Ecto neural progenitor cell (in vitro differentiated cells): Measurements from ENCODE around the gene MOB3B.
"Not testable (repeated sequence)": the region's sequence is repeated elsewhere in the genome, so short reads cannot be mapped to it uniquely, and the experiment has no call there.

Experiments
- DNase-seq: peaks from one replicate; pipeline ENCODE4 v3.0.0-alpha.2; 2018; ENCODE audit warnings: low spot score

The MOB3B gene

GRCh38 chr9:27422279-27422834, 107.3 kb downstream of the MOB3B start:
- DNase-seq: no peak

- no peak for DNase-seq
These were observed 108.0 kb downstream of the MOB3B start for GRCh38 chr9:27421577-27421976.

DNA sequence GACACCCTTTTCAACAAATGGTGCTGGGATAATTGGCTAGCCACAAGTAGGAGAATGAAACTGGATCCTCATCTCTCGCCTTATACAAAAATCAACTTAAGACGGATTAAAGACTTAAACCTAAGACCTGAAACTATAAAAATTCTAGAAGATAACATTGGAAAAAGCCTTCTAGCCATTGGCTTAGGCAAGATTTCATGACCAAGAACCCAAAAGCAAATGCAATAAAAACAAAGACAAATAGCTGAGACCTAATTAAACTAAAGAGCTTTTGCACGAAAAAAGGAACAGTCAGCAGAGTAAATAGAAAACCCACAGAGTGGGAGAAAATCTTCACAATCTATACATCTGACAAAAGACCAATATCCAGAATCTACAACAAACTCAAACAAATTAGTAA, 110.1 kb downstream of the MOB3B start:
- not testable (repeated sequence) for DNase-seq

- DNase-seq: no peak
These were observed 115.3 kb downstream of the MOB3B start for GRCh38 chr9:27414220-27414761.

DNA sequence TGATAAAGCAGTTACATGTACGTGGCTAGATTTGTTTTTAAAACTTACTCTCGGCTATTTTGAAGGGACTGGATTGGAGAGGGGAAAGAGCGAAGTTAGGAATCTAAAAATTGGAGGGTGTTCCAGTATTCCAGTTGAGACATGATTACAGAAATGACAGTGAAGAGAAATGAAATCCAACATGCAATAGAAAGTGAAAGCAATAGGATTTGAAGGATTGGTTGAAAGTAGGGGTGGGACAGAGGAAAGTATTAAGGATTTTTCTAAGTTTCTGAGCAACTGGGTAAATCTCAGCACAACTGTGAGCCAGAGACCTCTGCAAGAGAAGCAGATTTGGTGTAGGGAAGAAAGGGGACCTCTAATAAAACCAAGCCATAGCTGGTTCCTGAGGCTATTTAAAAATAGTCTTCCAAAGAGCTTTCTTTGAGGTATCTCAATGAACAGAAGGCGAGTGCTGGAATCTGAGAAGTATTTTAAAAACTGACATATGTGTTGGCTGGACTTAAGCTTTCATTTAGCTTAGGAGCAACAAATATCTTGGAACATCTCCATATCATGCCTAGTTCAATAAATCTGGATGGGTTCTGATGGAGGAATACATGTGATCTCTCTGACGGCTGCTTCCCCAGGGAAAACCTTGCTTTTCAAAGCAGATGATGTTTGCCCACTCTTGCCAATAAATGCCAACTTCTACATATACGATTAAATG, 115.9 kb downstream of the MOB3B start:
- no peak for DNase-seq

DNA sequence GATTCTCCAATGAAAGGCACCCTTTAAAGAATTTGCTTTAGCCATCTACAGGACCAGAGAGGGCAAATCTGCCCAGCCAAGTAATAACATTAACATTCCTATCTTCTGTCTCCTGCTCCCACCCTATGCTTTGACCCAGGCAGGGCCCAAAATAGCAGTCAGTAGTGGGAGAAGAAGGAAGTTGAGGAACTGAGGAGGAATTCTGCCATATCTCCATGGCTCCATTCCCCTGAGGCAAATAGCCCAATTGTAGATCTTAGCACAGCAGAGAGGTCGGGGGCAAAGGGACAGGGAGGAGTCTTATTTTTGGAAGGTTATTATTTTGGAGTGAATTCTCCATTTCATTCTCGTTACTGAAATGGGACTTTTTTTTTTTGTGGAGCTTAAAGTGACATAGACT, 116.7 kb downstream of the MOB3B start:
- DNase-seq: no peak

GRCh38 chr9:27412081-27412480, 117.5 kb downstream of the MOB3B start:
- no peak for DNase-seq

DNA sequence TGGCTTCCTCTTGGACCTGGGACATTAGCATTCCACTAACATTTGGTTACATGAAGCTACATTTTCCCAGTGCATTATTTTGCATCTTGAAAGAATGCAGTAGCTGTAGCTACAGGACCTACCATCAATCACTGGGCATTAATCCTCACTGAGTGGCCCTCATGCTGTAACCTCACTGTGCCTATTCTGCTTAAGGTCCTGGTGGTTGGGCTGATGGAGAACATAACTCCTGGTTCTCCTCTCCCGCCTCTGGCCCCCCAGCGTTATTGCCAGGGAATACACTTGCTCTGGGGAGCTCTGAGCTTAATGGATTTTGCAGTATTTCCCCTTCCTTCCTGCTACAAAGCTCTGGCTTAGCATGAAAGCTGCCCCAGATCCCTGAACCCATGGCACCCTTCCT, 121.1 kb downstream of the MOB3B start:
- DNase-seq: no peak

GRCh38 chr9:27408001-27408400, 121.6 kb downstream of the MOB3B start:
- DNase-seq: no peak

- DNase-seq: no peak
These were observed 122.1 kb downstream of the MOB3B start for GRCh38 chr9:27407491-27407890.

DNA sequence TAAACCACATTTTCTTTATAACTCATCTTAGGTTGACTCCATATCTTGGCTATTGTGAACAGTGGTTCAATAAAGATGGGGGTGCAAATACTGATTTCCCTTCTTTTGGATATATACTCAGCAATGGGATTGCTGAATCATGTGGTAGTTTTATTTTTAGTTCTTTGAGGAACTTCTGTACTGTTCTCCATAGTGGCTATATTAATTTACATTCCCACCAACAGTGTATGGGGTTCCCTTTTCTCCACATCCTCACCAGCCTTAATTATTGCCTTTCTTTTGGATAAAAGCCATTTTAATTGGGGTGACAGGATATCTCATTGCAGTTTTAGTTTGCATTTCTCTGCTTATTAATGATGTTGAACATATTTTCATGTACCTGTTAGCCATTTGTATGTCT, 125.0 kb downstream of the MOB3B start:
- DNase-seq: no peak

DNA sequence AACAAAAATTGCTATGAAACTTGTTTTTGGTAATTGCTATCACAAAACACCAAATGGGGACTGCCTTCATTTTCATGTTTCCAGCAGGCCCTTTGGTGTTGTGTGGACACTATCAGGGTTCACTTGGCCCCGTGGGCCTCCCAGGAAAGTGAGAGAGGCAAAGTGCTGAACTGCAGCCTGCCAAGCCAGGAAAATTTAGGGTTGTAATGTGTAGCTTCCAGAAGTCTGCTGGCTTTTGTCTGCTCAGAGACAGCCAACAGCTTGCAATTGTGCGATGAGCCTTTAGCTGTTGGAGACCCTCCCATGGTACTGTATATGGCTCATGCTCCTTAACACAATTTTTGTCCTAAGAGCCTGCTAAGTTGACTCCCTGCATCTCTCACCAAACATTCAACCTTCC, 127.0 kb downstream of the MOB3B start:
- no peak for DNase-seq

DNA sequence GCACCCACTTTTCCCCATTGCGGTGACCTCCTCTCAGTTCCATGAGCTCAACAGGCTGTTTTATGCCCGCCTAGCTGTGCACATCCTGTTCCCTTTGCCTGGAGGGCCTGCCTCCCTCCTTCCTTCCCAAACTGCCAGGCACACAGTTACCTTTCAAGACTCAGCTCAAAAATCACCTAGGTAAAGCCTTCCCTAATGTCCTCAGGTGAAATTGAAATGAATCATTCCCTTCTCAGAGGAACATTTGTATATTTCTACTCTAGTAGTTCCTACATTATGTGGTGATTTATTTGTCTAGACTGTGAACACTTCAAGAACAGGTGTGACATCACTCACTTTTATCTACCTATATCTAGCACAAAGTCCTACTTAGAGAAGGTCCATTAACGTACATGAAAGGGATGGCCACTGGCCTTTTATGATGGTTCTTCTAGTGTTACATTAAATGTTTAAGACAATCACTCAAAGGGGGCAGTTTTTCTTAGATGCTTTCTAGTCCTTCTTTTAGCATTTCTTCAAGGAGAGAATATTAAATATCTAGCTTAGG, 129.2 kb downstream of the MOB3B start:
- no peak for DNase-seq

DNA sequence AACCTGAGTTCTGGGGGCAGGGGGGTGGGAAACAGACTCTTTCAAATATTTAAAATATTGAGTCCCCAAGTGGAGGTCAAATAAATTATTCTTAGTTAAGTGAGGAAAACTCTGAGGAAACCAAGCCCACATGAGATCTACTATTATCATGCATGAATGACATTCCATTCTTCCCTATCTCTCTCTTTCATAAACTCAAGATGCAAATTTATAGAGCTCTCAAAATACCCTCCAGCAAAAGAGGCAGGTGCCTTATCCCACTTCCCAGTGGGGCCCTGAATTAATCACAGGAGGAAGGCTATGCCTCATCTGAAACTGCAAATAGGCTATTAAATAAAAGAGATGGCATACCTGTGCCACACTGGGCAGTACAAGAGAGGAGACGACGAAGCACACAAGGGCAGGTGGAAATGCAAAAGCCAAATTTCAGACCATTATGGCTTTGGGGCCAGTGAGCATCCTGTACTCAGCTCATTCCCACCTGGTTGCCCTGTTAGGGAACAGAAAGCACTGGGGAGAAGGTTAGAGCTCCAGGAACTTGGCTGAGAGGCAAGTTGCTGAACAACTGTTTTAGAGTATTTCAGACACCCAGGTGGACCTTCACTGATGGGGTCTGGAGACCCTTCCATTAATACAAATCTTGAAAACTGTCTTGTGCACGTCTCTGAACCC, 130.5 kb downstream of the MOB3B start:
- DNase-seq: no peak

DNA sequence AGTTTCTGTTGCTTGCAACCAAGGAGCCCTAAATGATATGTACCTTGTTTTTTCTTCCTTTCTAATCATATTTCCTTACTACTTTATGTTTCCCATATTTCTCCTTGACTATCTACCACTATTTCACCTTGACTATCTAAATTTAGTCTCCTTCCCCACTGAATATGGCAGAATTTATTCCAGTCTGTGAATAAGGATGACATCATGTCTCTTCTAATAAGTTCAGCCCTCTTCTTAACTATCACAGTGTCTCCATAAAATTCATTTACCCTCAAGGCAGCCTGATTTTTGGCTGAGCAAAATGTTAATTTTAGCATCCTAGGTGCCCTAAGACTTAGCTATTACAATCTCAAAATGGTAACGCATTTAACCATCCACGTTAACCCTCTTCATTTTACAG, 133.1 kb downstream of the MOB3B start:
- no peak for DNase-seq

DNA sequence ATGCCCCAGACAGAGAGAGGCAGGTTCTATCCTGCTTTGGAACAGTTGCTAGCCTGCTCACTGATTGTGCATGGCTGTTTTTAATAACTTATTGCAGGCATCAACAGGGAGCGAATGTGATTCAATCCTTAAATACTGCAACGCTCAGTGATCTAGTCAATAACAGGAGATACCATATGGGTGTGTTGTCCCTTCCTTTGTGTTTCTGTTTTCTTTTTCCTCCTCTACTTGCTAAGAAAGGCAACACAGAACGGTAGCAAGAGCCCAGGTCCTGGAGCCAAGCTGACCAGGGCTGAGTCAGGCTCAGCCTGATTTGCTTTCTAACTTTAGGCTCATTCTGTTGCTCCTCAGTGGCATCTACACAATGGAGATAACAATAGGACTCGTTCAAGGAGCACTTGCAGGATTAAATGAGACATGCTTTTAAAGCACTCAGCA, 134.1 kb downstream of the MOB3B start:
- DNase-seq: no peak

- DNase-seq: no peak
These were observed 134.8 kb downstream of the MOB3B start for GRCh38 chr9:27394826-27395201.

- no peak for DNase-seq
These were observed 135.3 kb downstream of the MOB3B start for GRCh38 chr9:27394154-27394825.

DNA sequence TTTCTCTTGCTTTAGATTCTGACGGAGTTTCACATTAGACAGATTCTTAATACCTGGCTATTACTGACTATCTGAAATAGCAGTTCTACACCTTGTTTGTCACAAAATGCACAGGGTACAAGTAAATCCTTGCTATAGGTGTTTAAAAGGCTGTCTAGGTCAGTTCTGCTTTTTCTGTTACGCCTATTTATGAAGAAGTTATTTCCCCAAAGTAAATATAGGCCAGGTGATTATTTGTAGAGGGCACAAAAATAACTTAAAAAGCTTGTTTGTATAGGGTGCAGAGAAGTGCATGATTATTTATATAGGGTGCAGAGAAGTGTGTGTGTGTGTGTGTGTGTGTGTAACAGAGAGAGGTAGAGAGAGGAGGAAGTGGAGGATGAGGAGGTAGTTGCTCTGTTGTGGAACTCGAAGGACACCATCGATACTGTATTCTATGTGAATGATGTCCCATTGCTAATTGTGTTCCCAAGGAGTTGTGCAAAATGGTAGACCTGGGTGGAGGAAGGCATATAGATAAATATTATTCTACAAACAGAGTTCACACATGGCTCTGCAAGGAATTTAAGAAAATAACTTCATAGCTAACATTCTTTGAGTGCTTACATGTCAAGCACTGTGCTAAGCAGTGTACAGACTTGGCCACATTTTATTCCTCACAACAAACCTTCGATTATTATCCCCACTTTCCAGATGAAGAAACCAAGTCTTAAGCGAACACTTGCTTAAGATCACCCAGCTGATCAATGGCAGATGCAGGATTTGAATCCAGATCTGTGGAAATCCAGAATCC, 136.4 kb downstream of the MOB3B start:
- no peak for DNase-seq

DNA sequence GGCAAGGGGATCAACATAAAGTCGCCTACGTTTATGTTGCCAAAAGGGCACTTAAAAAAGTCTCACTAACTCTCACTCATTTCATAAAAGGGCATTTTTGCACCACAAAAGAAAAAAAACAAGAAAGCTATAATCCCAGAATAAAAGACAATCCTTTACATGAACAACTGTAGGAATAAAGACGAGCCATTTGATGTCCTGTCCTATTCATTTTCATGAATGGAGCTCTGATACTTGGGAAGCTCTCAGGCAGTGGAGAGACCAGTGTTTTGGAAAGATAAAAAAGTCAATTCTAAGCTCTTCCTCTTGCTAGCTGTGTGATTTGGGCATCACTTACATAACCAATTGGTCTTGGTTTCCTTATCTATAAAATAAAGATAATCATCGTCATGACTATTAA, 137.2 kb downstream of the MOB3B start:
- no peak for DNase-seq

DNA sequence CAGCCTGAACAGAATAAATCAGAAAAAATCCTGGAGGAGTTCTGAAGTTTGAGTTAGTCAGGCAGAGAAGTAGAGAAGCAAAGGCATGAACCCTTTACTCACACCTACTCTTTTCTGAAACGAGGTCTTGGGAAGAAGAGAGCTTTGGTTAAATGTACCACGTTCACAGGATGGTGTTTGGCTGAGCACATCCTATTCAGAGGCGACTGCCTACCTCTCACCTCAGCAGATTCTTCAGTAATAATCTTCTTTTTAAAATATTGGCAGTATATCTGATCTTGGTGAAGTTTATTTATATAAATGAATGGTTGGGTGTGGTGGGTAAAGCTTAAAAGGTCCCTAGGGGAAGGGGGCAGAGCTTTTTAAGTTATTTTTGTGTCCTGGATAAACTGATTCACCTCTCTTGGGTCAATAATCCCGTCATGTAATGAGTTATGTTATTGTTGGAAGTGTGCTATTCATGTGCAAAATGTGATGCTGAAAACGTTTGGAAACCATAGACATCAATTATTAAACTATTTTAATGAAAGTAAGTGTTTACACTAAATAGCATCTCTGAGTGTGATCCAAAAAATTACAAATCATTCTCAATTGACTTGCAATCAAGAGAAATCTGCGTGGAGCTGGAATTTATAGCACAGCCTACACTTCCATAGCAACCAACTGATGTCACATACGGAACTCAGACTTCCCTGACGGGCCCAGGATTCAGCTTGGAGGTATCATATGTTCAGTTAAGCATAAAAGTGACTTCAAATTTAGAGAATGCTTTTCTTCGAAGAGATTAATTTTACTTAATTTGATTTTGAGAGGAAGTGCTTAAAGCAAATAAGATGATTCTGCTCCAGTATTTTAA, 138.3 kb downstream of the MOB3B start:
- DNase-seq: no peak
